Measurements from ENCODE around the gene FLVCR1.

- TF ChIP-seq, protein P1, sequence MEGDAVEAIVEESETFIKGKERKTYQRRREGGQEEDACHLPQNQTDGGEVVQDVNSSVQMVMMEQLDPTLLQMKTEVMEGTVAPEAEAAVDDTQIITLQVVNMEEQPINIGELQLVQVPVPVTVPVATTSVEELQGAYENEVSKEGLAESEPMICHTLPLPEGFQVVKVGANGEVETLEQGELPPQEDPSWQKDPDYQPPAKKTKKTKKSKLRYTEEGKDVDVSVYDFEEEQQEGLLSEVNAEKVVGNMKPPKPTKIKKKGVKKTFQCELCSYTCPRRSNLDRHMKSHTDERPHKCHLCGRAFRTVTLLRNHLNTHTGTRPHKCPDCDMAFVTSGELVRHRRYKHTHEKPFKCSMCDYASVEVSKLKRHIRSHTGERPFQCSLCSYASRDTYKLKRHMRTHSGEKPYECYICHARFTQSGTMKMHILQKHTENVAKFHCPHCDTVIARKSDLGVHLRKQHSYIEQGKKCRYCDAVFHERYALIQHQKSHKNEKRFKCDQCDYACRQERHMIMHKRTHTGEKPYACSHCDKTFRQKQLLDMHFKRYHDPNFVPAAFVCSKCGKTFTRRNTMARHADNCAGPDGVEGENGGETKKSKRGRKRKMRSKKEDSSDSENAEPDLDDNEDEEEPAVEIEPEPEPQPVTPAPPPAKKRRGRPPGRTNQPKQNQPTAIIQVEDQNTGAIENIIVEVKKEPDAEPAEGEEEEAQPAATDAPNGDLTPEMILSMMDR (IDR thresholded peaks at IDR 0.05): no peak
- TF ChIP-seq POLR2A (IDR thresholded peaks at IDR 0.05): no peak
These were observed 30.8 kb upstream of the FLVCR1 start for GRCh38 chr1:212827171-212827776.

Data from right lobe of liver (tissue), 4 donors.